ENCODE results near the gene MRAS.

DNA sequence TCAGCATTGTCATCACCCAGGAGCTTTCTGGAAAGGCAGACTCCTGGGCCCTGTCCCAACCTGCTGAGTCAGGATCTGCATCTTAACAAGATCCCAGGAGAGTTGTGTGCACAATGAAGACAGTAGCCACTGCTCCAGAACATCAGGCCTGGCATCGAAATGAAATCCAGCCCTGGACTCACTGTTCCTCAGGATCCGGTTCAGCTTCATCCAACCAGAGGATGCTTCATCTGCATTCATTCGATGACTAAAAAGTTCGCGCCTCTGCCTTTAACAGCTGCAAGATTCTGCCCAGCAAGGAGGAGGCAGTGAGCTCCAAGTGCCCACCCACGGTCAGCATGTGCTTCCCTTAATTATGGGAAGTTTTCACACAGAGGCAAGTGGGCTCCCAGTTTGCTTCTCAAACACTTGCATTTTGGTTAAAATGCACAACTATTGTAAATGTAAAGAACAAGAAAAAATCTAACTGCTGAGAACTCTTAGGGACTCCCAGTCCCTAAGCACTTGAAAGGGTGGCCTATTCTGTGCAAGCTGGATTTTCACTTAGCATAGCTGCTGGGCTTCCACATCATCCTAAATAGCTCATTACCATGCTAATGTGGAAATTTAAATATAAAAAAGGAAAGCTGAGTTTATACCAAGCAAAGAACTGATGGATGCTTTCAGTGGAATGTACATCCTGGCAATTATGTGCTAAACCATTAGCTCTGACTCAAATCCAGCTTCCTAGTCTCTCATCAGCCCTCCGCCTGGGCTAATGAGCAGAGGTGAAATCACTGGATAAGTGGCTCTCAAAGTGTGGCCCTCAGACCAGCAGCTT lies 60.6 kb downstream of the MRAS start:
- TF ChIP-seq CTCF (conservative IDR thresholded peaks at IDR 0.05; ENCODE audit: low read depth, low read length) (no peak), POLR2A (IDR thresholded peaks at IDR 0.05; ENCODE audit: low read depth, low read length) (no peak), NFE2L2 (IDR thresholded peaks at IDR 0.05; ENCODE audit: low read depth, low read length) (no peak), FOS (IDR thresholded peaks at IDR 0.05; ENCODE audit: low read depth, low read length) (no peak), RAD21 (IDR thresholded peaks at IDR 0.05; ENCODE audit: low read length) (no peak)
